ENCODE results near the gene RGMB.
A peak's percentile ranks its signal among the peaks of the same experiment; 100 is the strongest.

Gene RGMB

GRCh38 chr5:98816582-98817222 lies 43.2 kb downstream of the RGMB start:
- Mint-ChIP-seq H3K4me3 (no peak overlapping the region), H3K9me3 (peaks cover 5% of the 10 kb centered on the region), H3K4me1 (ENCODE audit: low read depth) (no peaks in the 10 kb centered on the region), H3K36me3 (ENCODE audit: low read depth) (peaks cover 7% of the 10 kb centered on the region), H3K27me3 (no peaks in the 10 kb centered on the region), H3K27ac (no peak overlapping the region)

GRCh38 chr5:98825582-98826375 lies 52.3 kb downstream of the RGMB start:
- H3K27ac Mint-ChIP-seq = no peak overlapping the region
- peaks cover 7% of the 10 kb centered on the region for H3K36me3 Mint-ChIP-seq (ENCODE audit: low read depth)
- peaks cover 5% of the 10 kb centered on the region for H3K9me3 Mint-ChIP-seq
- no peaks in the 10 kb centered on the region for H3K27me3 Mint-ChIP-seq
- no peak overlapping the region for H3K4me3 Mint-ChIP-seq
- no peaks in the 10 kb centered on the region for H3K4me1 Mint-ChIP-seq (ENCODE audit: low read depth)

GRCh38 chr5:98827161-98827560 lies 53.7 kb downstream of the RGMB start:
- Mint-ChIP-seq H3K4me1 (ENCODE audit: low read depth) (no peaks in the 10 kb centered on the region), H3K4me3 (no peak overlapping the region), H3K27ac (no peak overlapping the region), H3K27me3 (no peaks in the 10 kb centered on the region), H3K36me3 (ENCODE audit: low read depth) (no peaks in the 10 kb centered on the region), H3K9me3 (no peaks in the 10 kb centered on the region)

- Mint-ChIP-seq H3K9me3 (no peaks in the 10 kb centered on the region), H3K4me3 (no peak overlapping the region), H3K27ac (no peak overlapping the region), H3K36me3 (ENCODE audit: low read depth) (no peaks in the 10 kb centered on the region), H3K27me3 (no peaks in the 10 kb centered on the region), H3K4me1 (ENCODE audit: low read depth) (no peaks in the 10 kb centered on the region)
These were observed 54.3 kb downstream of the RGMB start for GRCh38 chr5:98827588-98828284.

GRCh38 chr5:98836175-98836574 lies 62.7 kb downstream of the RGMB start:
- Mint-ChIP-seq H3K9me3 (no peaks in the 10 kb centered on the region), H3K27ac (no peak overlapping the region)

GRCh38 chr5:98839469-98840383 lies 66.3 kb downstream of the RGMB start:
- H3K4me1 Mint-ChIP-seq (ENCODE audit: low read depth) = no peaks in the 10 kb centered on the region
- H3K27me3 Mint-ChIP-seq = no peaks in the 10 kb centered on the region
- no peaks in the 10 kb centered on the region for H3K36me3 Mint-ChIP-seq (ENCODE audit: low read depth)
- H3K27ac Mint-ChIP-seq = no peak overlapping the region
- H3K9me3 Mint-ChIP-seq = no peaks in the 10 kb centered on the region
- H3K4me3 Mint-ChIP-seq = peak overlapping the region; percentile 7

More at GRCh38 chr5:98836175-98836574, 62.7 kb downstream of the RGMB start:
- no peak overlapping the region for H3K4me3 Mint-ChIP-seq
- no peaks in the 10 kb centered on the region for H3K36me3 Mint-ChIP-seq (ENCODE audit: low read depth)
- H3K4me1 Mint-ChIP-seq (ENCODE audit: low read depth) = no peaks in the 10 kb centered on the region
- H3K27me3 Mint-ChIP-seq = no peaks in the 10 kb centered on the region

GRCh38 chr5:98840946-98841345 lies 67.5 kb downstream of the RGMB start:
- Mint-ChIP-seq H3K27ac (no peak overlapping the region), H3K4me3 (no peak overlapping the region), H3K27me3 (no peaks in the 10 kb centered on the region), H3K9me3 (no peaks in the 10 kb centered on the region), H3K36me3 (ENCODE audit: low read depth) (no peaks in the 10 kb centered on the region), H3K4me1 (ENCODE audit: low read depth) (no peaks in the 10 kb centered on the region)

- H3K9me3 Mint-ChIP-seq = no peaks in the 10 kb centered on the region
- H3K4me3 Mint-ChIP-seq = no peak overlapping the region
- no peaks in the 10 kb centered on the region for H3K36me3 Mint-ChIP-seq (ENCODE audit: low read depth)
- no peaks in the 10 kb centered on the region for H3K27me3 Mint-ChIP-seq
- H3K4me1 Mint-ChIP-seq (ENCODE audit: low read depth) = no peaks in the 10 kb centered on the region
- H3K27ac Mint-ChIP-seq = no peak overlapping the region
These were observed 70.0 kb downstream of the RGMB start for GRCh38 chr5:98843481-98843880.

- H3K27me3 Mint-ChIP-seq = no peaks in the 10 kb centered on the region
- H3K36me3 Mint-ChIP-seq (ENCODE audit: low read depth) = no peaks in the 10 kb centered on the region
- H3K4me3 Mint-ChIP-seq = no peak overlapping the region
- no peaks in the 10 kb centered on the region for H3K9me3 Mint-ChIP-seq
- H3K4me1 Mint-ChIP-seq (ENCODE audit: low read depth) = no peaks in the 10 kb centered on the region
- no peak overlapping the region for H3K27ac Mint-ChIP-seq
These were observed 71.4 kb downstream of the RGMB start for GRCh38 chr5:98844865-98845264.

GRCh38 chr5:98845878-98846277 lies 72.4 kb downstream of the RGMB start:
- no peaks in the 10 kb centered on the region for H3K36me3 Mint-ChIP-seq (ENCODE audit: low read depth)
- H3K9me3 Mint-ChIP-seq = no peaks in the 10 kb centered on the region
- H3K4me3 Mint-ChIP-seq = no peak overlapping the region
- no peaks in the 10 kb centered on the region for H3K4me1 Mint-ChIP-seq (ENCODE audit: low read depth)
- H3K27ac Mint-ChIP-seq = no peak overlapping the region
- no peaks in the 10 kb centered on the region for H3K27me3 Mint-ChIP-seq
